GM18868 (cell line): ENCODE results near the gene LSS.
"Not testable (repeated sequence)": the region's sequence is repeated elsewhere in the genome, so short reads cannot be mapped to it uniquely, and the experiment has no call there.

Source experiments
- ATAC-seq: cut with Tn5 transposase; IDR thresholded peaks from one replicate; pipeline ENCODE4 v1.9.1; 2021; ENCODE audit warnings: mild to moderate bottlenecking, moderate library complexity; ENCODE audit not compliant: unreplicated experiment

Gene LSS

GRCh38 chr21:46155514-46156377 is 72.8 kb downstream of the LSS start, which contains the start of gene FTCD:
FTCD (minus strand) TSS chr21:46155579; CDS start chr21:46155523, 56 bp downstream.
- ATAC-seq, result no peak

GRCh38 chr21:46154955-46155513 is 73.5 kb downstream of the LSS start:
- ATAC-seq, result no peak

DNA sequence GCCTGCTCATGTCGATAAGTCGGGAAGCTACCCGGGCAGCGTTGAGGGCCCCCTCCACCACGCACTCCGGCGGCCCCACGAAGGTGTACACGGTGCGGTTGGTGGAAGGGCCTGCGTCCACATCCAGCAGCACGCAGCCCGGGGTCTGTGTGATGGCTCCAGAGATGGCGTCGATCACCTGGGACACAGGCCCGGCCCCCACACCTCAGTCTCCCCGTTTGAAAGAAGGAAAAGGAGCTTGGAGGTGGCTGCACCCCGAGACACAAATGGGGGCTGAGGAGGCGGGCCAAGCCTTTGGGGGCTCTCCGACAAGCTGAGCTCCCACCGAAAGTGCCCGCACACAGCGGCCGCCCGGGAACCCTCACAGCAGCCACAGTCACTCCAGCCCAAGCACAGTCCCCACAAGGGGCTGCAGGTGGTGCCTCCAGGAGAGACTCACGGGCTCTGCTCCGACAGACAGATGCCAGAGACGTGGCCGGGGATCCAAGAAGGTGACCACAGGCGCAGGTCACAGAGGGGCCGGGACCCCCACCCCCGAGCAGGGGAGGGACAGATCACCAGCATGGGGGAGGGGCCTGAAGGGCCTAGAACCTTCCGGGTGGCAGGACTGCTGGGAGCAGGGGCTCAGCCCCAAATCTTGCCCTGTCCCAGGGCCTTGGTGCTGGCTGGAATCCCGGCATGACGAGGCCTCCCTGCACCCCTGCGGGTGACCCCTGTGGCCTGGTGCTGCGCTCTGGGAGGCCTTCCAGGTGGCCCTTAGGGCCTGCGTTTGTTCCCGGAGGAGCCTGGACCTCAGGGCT is 74.2 kb downstream of the LSS start:
- ATAC-seq, result no peak

DNA sequence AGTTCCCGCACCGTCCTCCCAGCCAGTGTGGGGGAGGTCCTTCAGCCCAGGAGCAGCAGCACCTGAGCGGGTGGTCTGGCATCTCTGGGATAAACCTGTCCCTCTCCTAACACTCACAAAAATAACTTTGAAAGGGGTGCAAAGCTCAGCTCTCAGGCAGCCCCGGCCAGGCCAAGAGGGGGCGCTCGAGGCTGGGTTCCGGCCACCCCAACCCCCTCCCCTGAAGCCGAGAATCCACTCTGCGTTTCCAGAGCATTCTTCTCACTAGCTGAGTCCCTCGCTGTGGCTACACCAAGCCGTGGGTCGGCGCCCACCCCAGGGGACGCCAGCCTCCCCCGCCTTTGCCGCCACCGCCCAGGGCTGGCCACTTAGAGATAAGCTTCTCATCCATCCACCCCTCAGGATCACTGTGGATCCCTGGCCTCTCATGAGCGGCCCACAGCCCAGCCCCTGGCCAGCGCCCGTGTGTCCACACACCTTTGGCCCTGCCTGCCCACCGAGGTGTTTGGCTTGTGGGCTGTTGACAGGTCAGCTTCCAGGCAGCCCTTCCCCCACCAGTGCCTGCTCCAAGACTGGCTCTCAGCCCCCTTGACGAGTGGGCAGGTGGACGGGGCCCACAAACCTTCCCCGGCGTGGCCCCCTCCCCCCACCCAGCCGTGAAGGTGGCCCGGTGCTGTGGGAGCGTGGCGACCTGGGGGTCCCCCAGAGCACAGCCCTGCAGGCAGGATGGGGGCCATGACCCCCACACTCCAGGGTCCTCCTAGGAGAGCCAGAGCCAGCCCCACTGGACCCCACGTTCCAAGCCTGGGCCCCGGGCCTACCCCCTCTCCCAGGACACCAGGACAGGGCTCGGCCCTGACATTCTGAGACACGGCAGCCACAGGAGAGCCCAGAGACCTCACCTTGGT is 75.1 kb downstream of the LSS start:
- no peak for ATAC-seq

GRCh38 chr21:46152927-46153246 is 75.7 kb downstream of the LSS start:
- no peak for ATAC-seq

DNA sequence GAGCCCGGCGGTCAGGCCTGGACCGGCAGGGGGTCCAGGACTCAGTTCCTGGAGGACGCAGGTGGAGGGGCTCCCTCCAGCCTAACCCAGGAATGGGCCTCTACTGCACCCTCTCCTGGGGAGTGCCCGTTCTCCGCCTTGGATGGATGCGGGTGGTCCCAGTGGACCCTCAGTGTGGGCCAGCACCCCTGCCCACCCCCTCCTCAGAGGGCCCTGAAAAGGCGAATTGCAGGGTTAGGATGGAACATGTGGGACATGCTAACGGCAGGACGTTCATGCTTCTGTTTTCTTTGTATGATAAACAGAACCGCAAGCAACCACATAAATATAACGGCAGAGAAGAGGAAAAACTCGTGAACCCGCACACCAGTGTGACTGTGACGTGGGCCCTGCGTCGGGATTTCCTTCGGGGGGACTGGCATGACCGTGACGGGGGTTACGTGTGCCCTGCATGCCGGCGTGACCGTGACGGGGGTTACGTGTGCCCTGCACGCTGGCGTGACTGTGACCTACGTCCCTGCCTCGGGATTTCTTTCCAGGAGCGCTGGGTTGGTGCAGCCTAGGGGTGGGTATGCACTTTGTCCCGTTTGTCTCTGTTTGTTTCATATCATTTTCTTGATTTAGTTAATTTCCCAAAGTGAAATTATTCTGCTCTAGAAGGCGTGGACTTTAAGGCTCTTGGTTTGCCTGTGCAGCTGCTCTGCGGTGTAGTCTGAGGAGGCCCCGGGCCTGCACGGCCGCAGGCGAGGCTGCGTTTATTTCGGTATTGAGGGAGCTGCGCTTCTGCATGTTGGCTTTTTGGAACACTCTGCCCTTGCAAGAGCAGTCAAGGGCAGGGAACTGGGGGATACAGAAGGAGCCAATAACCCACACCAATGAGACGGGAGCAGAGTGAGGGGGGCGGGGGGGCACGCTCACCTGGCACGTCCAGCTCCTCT is 76.3 kb downstream of the LSS start:
- ATAC-seq, result no peak

GRCh38 chr21:46151261-46151988 is 77.1 kb downstream of the LSS start:
- no peak for ATAC-seq

GRCh38 chr21:46150491-46151121 is 78.0 kb downstream of the LSS start:
- no peak for ATAC-seq

- ATAC-seq, result no peak
Observed at GRCh38 chr21:46150073-46150472, 78.5 kb downstream of the LSS start.

DNA sequence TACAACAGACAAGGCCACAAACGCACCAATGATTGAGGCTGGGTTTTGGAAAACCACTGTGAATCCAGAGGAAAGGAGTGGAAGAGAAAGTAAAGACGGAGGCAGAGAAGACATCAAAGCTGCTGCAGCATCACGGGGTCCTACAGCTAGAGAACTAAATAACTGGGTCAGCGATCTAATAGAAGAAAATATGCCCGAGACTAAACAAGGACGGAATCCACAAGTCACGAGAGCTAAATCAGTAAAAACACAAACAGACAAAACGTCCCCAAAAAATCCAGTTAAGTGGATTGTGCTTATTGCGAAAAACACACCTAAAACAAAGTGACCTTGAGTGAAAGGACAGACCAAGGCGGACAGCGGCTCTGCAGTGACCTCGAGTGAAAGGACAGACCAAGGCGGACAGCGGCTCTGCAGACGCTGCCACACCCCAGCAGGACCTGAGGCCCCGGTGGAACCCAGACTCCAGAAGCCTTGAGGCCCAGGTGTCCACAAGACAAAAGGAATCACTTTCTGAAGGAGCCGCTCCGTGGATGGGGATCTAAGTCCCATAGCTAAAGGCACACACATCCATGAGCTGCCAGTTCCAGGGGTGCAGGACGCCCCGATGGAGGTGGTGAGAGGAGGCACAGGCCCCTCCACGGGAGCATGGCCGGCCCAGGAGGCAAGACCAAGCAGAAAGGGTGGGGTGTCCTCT is 79.2 kb downstream of the LSS start:
- no peak for ATAC-seq

DNA sequence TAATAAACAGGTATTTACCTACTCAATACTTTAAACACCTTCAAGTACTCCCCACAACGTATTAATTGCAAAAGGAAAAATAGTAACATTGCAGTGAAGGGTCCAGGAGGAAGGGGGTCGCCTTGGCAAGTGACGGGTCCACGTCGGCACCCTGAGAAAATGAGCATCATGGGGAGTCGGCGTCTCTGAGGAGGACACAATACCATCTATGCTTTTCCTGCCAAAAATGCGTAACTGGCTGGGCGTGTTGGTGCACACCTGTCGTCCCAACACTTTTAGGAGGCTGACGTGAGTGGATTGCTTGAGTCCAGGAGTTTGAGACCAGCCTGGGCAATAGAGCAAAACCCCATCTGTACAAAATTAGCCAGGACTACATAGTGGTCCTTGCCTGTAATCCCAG is 80.5 kb downstream of the LSS start:
- no peak for ATAC-seq

GRCh38 chr21:46147429-46147828 is 81.1 kb downstream of the LSS start:
- not testable (repeated sequence) for ATAC-seq

- ATAC-seq, result no peak
Observed at GRCh38 chr21:46146856-46147255, 81.7 kb downstream of the LSS start.

- no peak for ATAC-seq
Observed at GRCh38 chr21:46145840-46146691, 82.5 kb downstream of the LSS start.

DNA sequence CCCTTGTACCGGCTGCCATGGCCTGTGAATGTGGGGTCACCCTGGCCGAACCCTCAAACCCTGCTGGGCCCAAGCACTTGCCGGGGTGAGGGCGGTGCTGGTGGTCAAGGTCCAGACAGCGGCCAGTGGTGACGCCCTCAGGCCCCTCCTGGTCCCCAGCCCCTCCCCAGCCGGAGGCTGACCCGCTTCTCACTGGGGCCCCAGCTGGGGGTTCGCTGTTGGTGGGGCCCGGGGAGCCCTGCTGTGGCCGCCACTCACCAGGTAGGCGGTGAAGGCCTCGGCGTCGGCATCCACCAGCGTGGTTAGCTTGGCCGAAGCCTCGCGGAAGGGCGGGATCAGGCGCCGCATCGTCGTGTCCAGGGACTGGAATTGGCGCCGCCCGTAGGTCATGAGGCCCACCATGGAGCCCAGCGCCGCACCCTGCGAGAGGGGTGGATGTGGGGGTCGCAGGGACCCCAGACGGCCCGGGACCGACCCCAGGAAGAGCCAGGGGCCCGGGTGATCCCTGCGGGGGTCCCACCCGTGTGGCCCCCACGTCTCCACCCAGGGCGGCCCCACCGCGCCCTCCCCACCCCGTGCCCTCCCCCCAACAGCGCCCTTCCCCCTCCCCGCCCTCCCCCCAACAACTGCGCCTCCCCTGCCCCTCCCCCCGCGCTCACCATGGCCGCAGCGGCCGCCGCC is 83.3 kb downstream of the LSS start:
- no peak for ATAC-seq

DNA sequence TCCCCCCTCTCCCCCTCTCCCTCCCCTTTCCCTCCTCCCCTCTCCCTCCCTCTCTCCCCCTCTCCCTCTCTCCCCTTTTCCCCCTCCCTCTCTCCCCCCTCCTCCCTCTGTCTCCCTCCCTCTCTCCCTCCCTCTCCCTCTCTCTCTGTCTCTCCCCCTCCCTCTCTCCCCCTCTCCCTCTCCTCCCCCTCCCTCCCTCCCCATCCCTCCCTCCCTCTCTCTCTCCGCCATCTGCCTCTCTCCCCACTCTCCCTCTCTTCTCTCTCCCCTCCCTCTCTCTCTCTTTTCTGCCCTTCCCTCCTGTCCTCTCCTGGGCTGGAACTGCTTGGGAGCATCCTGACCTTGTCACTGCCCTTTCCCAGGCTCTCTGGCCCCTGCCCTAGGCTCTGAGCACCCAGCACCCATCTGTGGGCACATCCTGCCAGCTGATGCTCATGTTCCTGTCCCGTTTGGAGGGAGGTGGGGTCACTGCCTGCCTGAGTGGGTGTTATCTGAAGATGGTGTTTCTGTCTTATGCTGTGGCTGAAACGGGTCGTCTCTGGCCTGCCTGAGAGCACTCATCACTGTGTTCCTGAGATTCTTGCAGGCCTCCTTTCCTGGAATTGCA is 84.0 kb downstream of the LSS start:
- no peak for ATAC-seq
